GM19455 (cell line): Measurements from ENCODE around the gene ITGB5.

Experiments
- ATAC-seq: cut with Tn5 transposase; IDR thresholded peaks from one replicate; pipeline ENCODE4 v1.9.1; 2021; ENCODE audit not compliant: unreplicated experiment

The ITGB5 gene, protein sequence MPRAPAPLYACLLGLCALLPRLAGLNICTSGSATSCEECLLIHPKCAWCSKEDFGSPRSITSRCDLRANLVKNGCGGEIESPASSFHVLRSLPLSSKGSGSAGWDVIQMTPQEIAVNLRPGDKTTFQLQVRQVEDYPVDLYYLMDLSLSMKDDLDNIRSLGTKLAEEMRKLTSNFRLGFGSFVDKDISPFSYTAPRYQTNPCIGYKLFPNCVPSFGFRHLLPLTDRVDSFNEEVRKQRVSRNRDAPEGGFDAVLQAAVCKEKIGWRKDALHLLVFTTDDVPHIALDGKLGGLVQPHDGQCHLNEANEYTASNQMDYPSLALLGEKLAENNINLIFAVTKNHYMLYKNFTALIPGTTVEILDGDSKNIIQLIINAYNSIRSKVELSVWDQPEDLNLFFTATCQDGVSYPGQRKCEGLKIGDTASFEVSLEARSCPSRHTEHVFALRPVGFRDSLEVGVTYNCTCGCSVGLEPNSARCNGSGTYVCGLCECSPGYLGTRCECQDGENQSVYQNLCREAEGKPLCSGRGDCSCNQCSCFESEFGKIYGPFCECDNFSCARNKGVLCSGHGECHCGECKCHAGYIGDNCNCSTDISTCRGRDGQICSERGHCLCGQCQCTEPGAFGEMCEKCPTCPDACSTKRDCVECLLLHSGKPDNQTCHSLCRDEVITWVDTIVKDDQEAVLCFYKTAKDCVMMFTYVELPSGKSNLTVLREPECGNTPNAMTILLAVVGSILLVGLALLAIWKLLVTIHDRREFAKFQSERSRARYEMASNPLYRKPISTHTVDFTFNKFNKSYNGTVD

DNA sequence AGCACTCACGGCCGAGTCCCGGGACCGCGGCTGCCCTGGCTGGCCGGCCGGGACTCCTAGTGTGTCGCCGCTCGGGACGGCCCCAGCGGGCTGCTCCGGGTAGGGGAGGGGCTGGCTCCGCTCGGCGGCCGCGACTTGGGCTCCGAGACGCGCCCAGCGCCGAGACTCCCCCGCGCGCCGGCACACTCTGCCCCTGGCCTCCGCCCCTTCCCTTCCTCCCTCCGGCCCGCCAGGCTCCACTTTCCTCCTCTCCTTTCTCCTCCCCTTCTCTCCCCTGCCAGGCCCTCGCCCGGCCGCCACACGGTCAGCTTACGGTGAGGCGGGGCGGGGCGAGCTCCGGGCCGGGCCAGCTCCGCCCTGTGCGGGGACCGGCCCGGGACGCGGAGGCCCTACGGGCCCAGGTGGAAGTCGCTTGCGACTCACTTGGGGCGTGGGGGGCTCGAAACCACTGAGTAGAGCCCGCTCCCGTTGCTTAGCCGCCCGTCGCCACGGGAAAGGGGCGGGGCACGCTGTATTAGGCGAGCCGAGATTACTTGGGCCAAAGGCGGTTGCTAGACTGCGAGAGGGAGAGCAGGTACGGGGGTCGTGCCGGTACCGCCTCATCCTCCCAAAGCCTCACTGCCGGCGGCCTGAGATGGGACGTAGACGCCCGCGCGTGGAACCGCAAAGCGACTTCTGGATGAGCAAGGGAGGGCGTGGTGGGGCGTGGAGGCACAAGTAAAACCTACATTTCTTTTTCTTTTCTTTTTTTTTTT, at the start of gene ITGB5:
TSS of gene ITGB5 (minus strand) at position 189 of the 755 bp plus-strand sequence. CDS start 365 bp downstream, outside the sequence.
- ATAC-seq = peak; percentile 60

DNA sequence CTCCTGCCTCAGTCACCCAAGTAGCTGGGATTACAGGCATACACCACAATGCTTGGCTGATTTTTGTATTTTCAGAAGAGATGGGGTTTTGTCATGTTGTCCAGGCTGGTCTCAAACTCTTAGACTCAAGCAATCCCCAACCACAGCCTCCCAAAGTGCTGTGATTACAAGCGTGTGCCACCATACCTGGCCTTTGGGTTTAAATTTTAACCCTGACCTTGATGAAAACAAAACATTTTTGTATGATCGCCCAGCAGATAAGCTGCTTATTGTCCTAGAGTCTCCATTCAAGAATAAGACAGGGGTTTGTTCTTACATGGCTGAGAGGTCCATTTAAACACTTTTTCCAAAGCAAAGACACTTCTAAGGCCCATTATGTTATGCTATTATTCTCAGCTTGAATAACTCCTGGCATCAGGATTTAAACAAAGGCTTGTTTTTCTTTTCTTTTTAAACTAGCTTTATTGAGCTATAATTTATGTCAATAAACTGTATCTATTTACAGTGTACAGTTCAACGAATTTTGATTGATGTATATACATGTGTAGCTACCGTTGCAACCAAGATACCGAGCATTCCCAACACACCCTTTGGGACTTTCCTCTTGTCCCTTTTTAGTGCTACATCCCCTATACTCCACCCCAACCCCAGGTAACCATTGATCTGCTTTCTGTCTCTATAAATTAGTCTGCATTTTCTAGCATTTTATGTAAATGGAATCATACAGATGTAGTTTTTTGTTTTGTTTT, 48.8 kb upstream of the ITGB5 start:
- no peak for ATAC-seq

DNA sequence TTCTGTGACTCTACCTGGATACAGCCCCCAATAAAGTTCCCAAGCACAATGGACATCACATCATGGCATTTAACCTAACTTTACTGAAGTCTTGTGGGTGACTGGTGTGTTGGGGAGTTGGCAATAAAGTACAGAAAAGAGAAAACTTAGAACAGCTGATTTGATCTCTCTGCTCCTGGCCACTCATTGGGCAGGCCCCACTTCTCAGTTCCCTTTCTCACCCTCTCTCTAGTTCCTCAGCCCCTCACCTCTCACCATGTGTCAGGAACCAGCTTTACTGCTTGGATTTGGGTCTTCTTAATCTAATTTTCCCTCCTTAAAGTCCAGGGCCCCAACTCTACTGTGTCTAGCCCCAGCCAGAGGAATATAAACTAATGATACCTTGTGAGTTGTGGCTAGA, 48.1 kb upstream of the ITGB5 start:
- no peak for ATAC-seq

DNA sequence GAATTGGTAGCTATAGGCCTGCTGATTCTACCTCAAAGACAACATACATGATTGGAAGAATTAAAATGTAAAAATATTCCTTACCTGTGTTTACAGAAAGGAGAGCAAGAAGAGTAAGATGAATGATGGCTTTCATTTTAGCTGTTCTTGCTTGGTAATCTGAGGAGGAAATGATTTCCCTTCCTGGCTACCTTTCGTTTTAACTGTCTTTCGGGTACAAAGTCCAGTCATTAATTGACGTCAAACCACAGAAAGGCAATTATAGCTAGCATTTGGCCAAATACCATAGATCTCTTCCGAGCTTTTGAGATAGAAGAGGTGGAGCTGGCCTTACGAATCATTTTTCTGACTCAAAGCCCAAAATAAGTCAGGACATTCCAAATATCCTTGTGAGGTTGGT, 47.4 kb upstream of the ITGB5 start, which contains the start of gene MUC13:
TSS of gene MUC13 (minus strand) at position 175 of the 400 bp plus-strand sequence. CDS start at position 136, 39 bp downstream.
- no peak for ATAC-seq

DNA sequence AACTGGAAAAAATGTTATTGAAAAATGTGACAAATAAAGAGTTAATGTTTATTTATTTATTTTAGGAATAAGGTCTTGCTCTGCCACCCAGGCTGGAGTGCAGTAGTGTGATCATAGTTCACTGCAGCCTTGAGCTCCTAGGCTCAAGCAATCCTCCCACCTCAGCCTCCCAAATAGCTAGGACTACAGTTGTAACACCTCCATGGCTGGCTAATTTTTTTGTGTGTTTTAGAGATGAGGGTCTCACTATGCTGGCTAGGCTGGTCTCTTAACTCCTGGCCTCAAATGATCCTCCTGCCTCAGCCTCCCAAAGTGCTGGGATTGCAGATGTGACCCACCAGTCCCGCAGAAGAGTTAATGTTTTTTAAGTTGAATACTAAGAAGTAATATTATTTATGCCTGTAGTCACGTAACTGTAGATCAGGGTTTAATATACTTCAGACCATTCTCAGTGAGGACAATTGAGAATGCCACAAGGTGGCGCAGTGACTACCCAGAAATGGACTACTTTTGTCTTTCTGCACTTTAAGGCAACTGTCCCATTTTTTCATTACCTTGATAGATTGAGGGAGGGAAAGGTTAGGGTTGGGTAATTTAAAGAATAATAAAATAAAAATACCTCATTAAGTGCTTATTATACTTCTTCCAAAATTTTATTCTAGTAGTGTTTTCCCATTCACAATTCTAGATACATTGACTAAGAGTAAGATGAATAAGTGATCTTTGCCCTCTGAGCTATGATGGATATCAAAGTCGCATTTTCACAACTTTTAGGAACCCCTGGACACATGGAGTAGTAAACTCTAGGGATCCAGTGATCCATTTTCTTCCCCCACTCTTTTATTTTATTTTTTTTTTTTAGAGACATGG, 41.4 kb upstream of the ITGB5 start:
- ATAC-seq = no peak

DNA sequence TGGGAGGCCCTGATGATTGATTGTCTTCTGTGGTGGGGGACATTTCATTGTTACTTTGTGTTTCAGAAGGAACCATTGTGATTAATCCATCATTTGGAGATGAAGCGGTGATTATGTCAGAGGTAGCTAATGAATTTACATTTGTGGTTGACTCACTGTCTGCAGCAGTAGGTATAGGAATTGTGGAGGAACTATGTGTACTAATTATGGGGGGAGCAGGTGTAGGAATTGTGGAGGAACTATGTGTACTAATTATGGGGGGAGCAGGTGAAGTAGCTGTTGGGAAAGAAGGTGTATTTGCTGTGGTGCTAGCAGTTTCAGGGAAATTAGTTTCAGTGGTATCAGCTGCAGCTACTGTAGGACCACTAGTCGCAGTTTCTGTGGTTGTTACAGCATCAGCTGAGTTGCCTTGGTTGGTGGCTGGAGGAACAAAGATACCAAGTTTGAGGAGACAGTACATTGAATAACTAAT, 40.4 kb upstream of the ITGB5 start:
- no peak for ATAC-seq

DNA sequence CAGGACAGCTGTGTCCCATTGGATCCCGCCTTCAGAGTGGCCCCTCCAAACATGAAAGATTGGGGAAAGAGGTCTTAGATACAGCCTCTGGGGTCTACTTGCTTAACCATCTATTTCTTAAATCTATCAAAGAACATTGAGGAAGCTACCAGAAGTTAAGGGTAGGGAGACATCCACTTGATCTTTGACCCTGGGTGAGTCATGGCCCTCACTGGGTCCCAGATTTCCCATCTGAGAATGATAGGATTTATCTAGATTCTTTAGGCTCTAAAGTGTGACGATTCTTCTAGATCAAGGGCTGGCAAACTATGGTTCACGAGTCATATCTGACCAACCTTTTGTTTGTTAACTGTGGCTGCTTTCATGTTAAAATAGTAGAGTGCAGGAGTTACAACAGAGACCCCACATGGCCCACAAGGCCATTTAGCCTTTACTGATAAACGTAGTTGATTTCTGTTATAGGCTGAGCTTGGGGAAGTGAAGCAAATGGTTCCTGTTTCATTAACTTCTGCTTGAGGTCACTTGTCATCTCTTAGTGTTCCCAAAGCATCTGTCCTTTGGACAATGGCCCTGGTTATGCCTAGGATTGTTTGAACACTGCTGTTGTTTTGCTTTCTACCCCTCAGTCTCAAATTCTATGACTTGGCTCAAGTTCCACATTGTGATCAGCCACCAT, 39.4 kb upstream of the ITGB5 start:
- no peak for ATAC-seq

DNA sequence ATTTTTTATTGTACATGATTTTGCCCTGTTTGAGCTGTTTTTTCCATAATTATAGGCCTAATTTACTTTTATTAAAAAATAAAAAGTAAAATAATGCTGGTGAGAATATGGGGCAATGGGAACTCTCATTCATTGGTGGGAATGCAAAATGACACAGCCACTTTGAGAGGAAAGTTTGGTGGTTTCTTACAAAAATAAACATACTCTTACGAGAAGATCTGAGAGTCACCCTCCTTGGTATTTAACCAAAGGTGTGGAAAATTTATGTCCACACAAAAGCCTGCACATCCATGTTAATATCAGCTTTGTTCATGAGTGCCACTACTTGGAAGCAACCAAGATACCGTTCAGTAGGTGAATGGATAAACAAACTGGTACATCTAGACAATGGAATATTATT, 37.6 kb upstream of the ITGB5 start:
- ATAC-seq = no peak

DNA sequence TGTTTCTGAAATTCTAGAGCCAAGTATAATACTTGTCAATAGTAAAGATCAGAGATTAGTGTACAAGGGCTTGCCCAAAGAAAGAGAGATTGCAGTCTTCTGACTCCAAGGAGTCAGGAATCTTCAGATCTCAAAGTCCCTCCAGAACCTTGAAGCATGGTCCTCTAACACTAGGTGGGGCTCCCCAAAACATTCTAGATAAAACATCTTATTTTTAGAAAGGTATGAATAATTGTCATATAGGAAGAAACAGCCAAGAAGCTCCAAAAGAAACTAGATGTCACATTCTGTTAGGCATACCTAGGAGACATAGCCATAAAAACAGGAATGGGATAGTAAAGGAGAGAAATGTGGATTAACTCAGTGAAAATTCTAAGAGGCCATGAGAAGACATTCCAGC, 36.7 kb upstream of the ITGB5 start:
- ATAC-seq = no peak

DNA sequence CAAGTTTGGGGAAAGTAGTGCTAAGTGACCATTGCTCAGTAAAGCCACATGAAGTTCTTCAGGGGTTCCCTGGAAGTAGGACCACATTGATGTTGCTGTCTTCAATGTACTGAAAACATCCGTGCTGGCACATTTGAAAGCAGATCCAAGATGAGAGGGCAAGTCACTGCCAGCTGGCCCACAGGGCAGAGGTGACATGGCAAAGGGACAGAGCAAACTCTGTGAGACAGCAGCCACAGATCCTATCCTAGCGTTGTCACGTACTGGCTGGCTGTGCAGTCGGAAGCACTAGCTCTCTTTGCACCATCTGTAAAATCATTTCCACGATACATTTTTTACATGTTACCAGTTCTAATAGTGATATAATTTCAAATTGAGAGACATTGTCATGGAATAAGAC, 33.6 kb upstream of the ITGB5 start:
- ATAC-seq = no peak

DNA sequence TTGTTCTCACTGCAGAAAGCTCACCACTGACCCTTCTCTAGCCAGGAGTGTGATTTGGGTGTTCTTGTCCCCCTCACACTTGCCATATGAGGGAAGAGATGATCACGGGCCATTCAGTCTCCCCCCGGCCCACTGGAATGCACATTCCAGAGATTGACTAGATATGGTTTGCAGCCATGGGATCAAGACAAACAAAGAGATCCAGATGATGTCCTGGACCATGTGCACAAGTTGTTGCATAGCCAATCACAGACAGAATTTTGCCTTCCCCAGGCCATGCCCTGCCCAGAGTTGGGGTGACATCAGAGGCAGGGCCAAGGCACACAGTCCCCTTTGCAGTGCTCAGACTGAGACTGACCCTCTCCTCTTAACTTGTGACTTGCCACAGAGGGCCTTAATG, 32.6 kb upstream of the ITGB5 start:
- ATAC-seq = no peak

DNA sequence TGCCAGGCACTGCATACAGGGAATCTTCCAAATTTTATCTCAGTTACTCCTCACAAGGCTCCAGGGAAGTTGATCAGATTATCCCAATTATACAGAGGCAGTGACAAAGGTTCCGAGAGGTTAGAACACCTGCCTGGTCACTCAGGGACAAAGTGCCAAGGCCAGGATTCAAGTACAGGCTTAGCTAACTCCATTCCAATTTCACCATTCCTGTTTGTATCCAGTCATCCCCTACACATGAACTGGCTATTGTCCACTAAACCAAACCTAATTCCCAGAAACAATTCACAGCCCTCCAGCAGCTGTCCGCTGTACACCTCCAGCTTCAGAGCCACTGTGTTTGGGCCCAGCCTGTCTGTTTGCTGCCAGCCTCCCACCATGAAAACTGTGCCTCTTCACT, 31.4 kb upstream of the ITGB5 start:
- no peak for ATAC-seq

DNA sequence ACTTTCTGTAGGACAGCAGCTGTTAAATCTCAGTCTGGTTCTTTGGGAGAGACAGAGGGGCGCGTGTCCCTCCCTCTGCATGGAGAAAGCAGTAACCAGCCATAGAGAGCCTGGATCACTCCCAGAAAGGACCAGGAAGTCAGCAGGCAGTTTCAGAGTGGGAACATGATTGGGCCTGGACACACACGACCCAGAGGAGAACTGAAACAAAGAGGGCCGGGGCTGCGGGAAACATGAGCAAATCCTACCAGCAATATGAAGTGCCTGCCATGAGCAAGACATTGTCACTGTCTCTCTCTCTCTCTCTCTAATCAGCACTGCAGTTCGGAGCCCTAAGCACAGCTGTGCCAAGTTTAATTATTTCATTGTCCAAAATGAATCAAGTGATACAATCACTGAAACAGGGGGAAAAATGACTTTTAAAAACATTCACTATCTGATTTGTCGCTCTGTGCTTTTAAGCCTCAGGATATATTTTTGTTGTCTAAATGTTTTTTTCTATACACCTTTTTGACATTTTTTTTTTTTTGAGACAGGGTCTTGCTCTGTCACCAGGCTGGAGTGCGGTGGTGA, 29.8 kb upstream of the ITGB5 start:
- ATAC-seq = no peak

DNA sequence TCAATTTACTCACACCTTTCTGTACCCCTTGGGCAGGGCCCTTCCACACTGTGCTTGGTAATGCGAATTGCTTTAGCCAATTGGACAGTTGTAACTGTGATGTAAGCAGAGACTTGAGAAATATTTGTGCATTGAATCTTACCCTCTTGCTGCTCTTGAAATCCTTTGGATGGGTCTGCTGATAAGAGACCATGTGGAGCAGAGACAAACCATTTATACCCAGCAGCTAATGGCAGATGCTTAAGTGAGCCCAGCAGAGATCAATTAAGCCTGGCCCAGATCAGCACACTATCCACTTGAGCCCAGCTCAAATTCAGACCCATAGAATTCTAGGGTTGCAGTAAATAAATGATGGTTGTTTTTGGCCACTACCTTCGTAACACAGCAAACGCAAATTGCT, 28.1 kb upstream of the ITGB5 start:
- no peak for ATAC-seq

DNA sequence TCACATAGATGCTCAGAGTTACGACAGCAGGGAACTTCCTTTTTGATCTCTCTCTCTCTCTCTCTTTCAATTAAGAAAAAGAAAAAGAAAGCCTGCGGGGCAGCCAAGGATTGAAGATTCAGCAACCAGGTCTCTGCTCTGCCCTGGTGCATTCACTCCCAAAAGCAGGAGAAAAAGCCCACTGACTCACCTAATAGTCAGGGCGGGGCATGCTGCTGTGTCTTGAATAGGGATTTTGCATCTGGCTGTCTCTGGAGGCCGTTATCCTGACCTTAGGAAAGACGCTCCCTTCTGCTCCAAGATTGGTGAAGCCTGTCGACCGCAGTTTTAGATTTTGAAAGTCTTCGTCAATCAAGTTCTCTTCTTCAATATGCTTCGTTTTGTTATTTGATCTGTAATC, 20.8 kb upstream of the ITGB5 start:
- ATAC-seq = no peak

DNA sequence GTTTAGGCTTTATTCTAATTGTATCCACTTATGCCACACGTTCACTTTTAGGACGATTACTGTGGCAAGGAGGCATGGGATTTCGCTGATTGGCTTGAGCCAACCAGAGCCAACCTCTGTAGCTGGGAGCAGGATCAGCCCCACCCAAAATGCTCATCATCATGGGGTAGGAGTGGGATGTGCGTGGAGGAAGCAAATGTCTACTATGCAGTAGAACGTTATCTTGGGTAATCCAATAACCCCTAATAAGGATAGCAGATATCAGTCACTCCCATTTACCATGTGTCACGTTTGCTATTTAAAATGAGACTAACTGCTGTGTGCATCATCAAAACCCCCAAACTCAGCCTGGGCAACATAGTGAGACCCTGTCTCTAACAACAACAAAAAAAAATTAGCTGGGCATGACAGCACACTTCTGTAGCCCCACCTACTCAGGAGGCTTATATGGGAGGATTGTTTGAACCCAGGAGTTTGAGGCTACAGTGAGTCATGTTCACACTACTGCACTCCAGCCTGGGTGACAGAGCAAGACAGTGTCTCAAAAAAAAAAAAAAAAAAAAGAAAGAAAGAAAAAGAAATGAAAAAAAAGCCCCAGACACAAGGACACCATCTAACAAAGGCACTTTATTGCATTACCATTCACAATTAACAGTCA, 17.8 kb upstream of the ITGB5 start:
- no peak for ATAC-seq

DNA sequence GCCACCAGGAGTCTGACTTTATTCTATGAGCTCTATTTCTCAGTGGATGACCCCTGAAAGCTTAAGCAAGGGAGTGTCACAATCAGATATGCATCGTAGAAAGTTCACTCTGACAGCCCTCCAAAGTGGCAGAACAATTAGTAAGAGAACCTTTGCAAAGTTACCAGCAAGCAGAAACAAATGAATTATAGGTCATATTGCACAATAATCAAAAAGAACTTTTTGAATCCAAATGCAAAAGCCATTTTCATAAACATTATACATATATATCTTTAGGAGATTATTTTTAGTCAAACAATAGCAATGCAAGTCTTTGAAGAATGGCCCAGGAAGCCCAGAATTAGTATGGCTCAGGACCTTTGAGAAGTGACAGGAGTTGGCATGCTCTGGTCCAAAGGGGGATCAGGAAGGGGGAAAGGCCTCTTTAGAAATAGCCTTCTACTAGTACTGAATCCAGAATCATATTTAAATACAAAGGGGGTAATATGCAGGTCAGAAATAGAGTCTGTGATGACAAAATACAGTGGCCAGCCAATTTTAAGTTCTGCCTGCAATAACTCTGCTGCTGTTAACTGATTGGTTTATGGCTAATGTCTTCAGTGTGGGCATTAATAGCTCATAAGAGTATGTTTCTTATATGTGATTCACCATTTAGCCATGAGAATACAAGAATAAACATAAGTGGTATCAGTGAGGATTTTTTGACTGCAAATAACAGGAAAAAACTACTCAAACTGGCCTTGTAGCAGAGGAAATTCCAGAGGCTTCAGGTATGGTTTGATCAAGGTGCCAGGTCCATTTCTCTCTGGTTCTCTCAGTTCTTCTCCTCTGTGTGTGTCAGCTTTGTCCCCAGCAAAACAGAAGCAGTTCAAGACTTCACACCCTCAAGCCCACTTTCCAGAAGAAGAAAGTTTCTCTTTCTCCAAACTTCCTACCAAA, 17.0 kb upstream of the ITGB5 start:
- ATAC-seq = no peak
